Tibial artery (tissue), 4 donors: Measurements from ENCODE around the gene KRTAP10-9.

Experiments
- DNase-seq, 2 donors: peaks; one replicate each; pipeline ENCODE4 v3.0.0-alpha.2; 2019
- H3K27ac ChIP-seq, 2 donors: fragments of 200-600 bp; sonication (generic) in 1 of 2; 1 replicate in 1 of 2; 2 replicates in 1 of 2; pipeline ENCODE4 v1.5.1; 2018 to 2019; ENCODE audit warnings: mild to moderate bottlenecking in 1 of 2
- H3K27me3 ChIP-seq, 2 donors: fragments of 200-600 bp; sonication (generic) in 1 of 2; one replicate each; pipeline versions ENCODE4 v1.5.1 to v1.6.0; 2016 to 2019
- H3K36me3 ChIP-seq, 3 donors: fragments of 200-600 bp; sonication (generic) in 2 of 3; one replicate each; pipeline ENCODE4 v1.5.1; 2016 to 2019; ENCODE audit warnings: mild to moderate bottlenecking in 2 of 3
- H3K4me1 ChIP-seq, 4 donors: fragments of 200-600 bp; sonication (generic) in 2 of 4; 1 replicate in 3 of 4; 2 replicates in 1 of 4; pipeline ENCODE4 v1.5.1; 2016 to 2019
- H3K4me3 ChIP-seq, 2 donors: fragments of 200-600 bp; sonication (generic) in 1 of 2; 1 replicate in 1 of 2; 2 replicates in 1 of 2; pipeline ENCODE4 v1.5.1; 2018 to 2019; ENCODE audit warnings: mild to moderate bottlenecking in 2 of 2
- H3K9me3 ChIP-seq, 3 donors: fragments of 200-600 bp; sonication (generic) in 1 of 3; one replicate each; pipeline ENCODE4 v1.5.1; 2016 to 2019
- CTCF ChIP-seq, 2 experiments: fragments of 200-600 bp in 1 of 2; fragments of 450-650 bp in 1 of 2; IDR thresholded peaks; one replicate each; pipeline ENCODE4 v1.5.1; 2017 to 2019; ENCODE audit warnings: antibody characterized with exemption in 2 of 2, mild to moderate bottlenecking in 1 of 2, moderate library complexity in 1 of 2
- intact Hi-C: fragments of 100-400 bp; cut with DNase I; formaldehyde crosslinking; loops from one replicate; pipeline ENCODE4 v1.15.0; 2023; ENCODE audit warnings: low total_unique reads

KRTAP10-9 gene

DNA sequence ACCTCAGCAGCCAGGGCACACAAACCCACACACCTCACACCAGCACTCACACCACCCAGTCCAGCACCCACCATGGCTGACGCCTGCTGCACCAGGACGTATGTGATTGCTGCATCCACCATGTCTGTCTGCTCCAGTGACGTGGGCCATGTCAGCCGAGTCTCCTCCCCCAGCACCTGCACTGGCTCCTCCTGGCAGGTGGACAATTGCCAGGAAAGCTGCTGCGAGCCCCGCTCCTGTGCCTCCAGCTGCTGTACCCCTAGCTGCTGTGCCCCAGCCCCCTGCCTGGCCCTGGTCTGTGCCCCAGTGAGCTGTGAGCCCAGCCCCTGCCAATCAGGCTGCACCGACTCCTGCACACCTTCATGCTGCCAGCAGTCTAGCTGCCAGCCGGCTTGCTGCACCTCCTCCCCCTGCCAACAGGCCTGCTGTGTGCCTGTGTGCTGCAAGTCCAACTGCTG is 14.8 kb upstream of the KRTAP10-9 start, which contains the start of gene KRTAP10-8:
Gene KRTAP10-8 (plus strand): TSS at position 51 of the 458 bp plus-strand sequence. CDS start 22 bp downstream, at position 73.
- intact Hi-C loops: no loop called here
- Histone ChIP-seq H3K9me3 (peaks cover 0 to 24% (median 21%) of the 10 kb centered on the region in 3 donors), H3K36me3 (no peaks in the 10 kb centered on the region), H3K27ac (no peak within 1 kb of the TSS), H3K4me1 (no peaks in the 10 kb centered on the region), H3K27me3 (peaks cover 0 to 39% of the 10 kb centered on the region in 2 donors), H3K4me3 (no peak within 1 kb of the TSS)
- TF ChIP-seq CTCF (IDR thresholded peaks at IDR 0.05): no peak
- DNase-seq: no peak

- peaks cover 0 to 24% (median 21%) of the 10 kb centered on the region in 3 donors for H3K9me3 ChIP-seq
- no peaks in the 10 kb centered on the region for H3K4me1 ChIP-seq
- intact Hi-C loops: no loop called here
- H3K27me3 ChIP-seq: peaks cover 0 to 41% of the 10 kb centered on the region in 2 donors
- no peak overlapping the region for H3K4me3 ChIP-seq
- no peak for DNase-seq
- H3K27ac ChIP-seq: no peak overlapping the region
- H3K36me3 ChIP-seq: no peaks in the 10 kb centered on the region
- TF ChIP-seq CTCF (IDR thresholded peaks at IDR 0.05): no peak
These were observed 14.1 kb upstream of the KRTAP10-9 start for GRCh38 chr21:44612669-44613229.

DNA sequence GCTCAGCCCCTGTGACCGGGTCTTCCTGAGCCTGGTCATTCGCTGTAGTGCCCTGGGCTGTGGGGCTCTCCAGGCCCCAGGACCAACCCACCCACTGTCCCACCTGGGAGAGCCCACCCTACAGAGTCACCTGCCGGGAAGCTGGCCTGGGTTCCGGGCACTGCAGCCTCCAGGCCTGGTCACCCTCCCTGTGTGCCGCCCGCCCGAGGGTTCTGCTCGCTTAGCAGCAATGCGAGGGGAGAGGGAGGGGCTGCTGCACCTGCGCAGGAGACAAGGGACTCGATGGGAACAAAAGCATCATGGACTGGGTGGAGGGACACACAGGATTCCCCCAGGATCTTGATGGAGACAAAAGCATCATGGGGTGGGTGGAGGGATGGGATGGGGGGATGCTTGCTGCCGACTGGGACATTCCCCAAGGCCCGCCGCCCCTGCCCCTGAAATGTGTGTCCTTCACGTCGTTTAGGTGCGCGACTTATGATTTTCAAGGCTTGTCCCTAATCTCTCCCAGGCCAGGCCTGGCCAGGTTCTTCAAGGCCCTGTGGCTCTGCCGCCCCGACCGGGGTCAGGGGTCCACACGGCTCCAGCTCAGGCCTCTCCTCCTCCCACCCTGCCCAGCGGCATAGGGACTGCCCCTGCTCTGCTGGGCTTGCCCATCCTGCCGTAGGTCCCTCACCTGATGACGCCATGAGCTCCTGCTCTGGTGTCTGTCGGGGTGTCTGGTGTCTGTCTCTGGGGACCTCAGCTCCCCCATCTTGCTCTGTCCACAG is 13.3 kb upstream of the KRTAP10-9 start:
- Histone ChIP-seq H3K36me3 (no peaks in the 10 kb centered on the region), H3K4me3 (no peak overlapping the region), H3K27ac (no peak overlapping the region), H3K4me1 (no peaks in the 10 kb centered on the region), H3K27me3 (peaks cover 0 to 41% of the 10 kb centered on the region in 2 donors), H3K9me3 (peaks cover 0 to 24% (median 21%) of the 10 kb centered on the region in 3 donors)
- TF ChIP-seq CTCF (IDR thresholded peaks at IDR 0.05): no peak
- intact Hi-C loops: no loop called here
- DNase-seq: no peak

DNA sequence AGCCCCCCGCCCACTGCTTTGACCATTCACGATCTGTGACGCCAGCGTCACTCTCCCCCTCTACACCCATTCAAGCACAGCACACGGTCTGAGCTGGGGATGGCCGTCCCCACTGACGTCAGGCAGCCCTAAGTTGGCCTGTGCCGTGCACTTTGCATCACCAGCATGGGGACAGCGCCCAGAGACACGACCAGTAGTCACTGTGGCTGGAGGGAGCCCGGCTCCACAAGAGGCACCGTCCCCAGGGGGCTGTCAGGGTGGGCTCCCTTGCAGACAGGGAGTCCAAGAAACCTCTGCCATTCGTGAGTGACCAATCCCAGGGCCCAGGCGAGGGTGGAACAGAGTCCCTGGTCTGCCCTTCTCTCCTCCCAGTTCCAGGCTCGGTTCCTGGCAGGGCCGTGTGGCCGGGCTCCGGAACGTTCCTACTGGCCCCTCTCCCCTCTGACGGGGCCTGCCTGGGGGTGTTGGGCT is 12.7 kb upstream of the KRTAP10-9 start:
- H3K9me3 ChIP-seq: peaks cover 0 to 23% (median 18%) of the 10 kb centered on the region in 3 donors
- intact Hi-C loops: no loop called here
- TF ChIP-seq CTCF (IDR thresholded peaks at IDR 0.05): no peak
- no peak overlapping the region for H3K27ac ChIP-seq
- H3K4me1 ChIP-seq: no peaks in the 10 kb centered on the region
- no peaks in the 10 kb centered on the region for H3K36me3 ChIP-seq
- DNase-seq: no peak
- H3K4me3 ChIP-seq: no peak overlapping the region
- peaks cover 0 to 41% of the 10 kb centered on the region in 2 donors for H3K27me3 ChIP-seq

DNA sequence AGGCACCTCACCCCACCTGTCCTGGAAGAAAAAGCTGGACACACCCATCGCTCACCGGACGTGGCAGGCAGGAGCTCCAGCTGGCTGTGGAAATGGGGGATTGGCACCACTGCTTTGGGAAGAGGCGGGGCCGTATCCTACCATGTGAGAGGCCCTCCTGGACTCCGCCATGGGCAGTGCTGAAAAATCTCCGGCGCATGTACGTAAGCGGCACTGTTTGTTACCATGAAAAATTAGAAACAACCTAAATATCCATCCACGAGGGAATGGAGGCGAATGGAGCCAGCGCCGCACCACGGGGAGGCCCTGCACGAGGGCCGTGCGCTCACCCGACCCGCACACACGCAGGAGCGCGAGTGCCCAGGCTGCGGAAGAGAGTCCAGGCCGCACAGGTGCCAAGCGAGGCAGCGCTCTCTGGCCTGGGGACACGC is 11.9 kb upstream of the KRTAP10-9 start:
- DNase-seq: no peak
- no peak overlapping the region for H3K4me3 ChIP-seq
- no peak for TF ChIP-seq CTCF (IDR thresholded peaks at IDR 0.05)
- peaks cover 0 to 41% of the 10 kb centered on the region in 2 donors for H3K27me3 ChIP-seq
- intact Hi-C loops: no loop called here
- H3K9me3 ChIP-seq: peaks cover 0 to 20% (median 13%) of the 10 kb centered on the region in 3 donors
- H3K27ac ChIP-seq: no peak overlapping the region
- no peaks in the 10 kb centered on the region for H3K36me3 ChIP-seq
- H3K4me1 ChIP-seq: no peaks in the 10 kb centered on the region
